Neural cell (in vitro differentiated cells): ENCODE results near the gene RTF1. TPM values are rescaled to one million over a fixed set of nuclear protein-coding genes. Genes with fewer than 3 reads are reported as not detected.
A peak's percentile ranks its signal among the peaks of the same experiment; 100 is the strongest.

Experiments
- H2AFZ ChIP-seq: fragments of 200-600, 300-800 bp; sonication (generic), shearing (Covaris generic); 2 replicates; pipeline ENCODE4 v1.6.0; 2014; ENCODE audit warnings: low read depth, mild to moderate bottlenecking, antibody characterized with exemption, low read length, moderate library complexity
- H3F3A ChIP-seq: fragments of 200-600 bp; shearing (Covaris generic); 2 replicates; pipeline ENCODE4 v1.6.1; 2016; ENCODE audit warnings: mild to moderate bottlenecking, moderate library complexity, mixed read lengths, antibody characterized with exemption, low read length; ENCODE audit not compliant: insufficient read depth, poor library complexity, severe bottlenecking
- H3K27ac ChIP-seq: fragments of 200-600, 300-800 bp; sonication (generic), shearing (Covaris generic); 2 replicates; pipeline ENCODE4 v1.5.1; 2014; ENCODE audit warnings: mild to moderate bottlenecking, low read length, moderate library complexity
- H3K27me3 ChIP-seq: fragments of 300-800, 200-600 bp; sonication (generic), shearing (Covaris generic); 2 replicates; pipeline ENCODE4 v1.6.0; 2014; ENCODE audit warnings: mild to moderate bottlenecking, low read depth, low read length, moderate library complexity; ENCODE audit not compliant: insufficient read depth
- H3K36me3 ChIP-seq: fragments of 300-800, 200-600 bp; sonication (generic), shearing (Covaris generic); 2 replicates; pipeline ENCODE4 v1.5.1; 2014; ENCODE audit warnings: mild to moderate bottlenecking, antibody characterized with exemption, low read length, moderate library complexity; ENCODE audit not compliant: insufficient read depth
- H3K4me2 ChIP-seq: fragments of 300-800, 200-600 bp; sonication (generic), shearing (Covaris generic); 2 replicates; pipeline ENCODE4 v1.6.0; 2014; ENCODE audit warnings: mild to moderate bottlenecking, low read length
- H3K4me3 ChIP-seq: fragments of 300-800, 200-600 bp; sonication (generic), shearing (Covaris generic); 2 replicates; pipeline ENCODE4 v1.5.1; 2014; ENCODE audit warnings: mild to moderate bottlenecking, low read length, moderate library complexity
- H3K79me2 ChIP-seq: fragments of 200-600 bp; shearing (Covaris generic); replicated peaks from 2 replicates; pipeline ENCODE4 v1.6.0; 2014; ENCODE audit warnings: mild to moderate bottlenecking, low read length, moderate library complexity; ENCODE audit not compliant: insufficient read depth
- H3K9ac ChIP-seq: fragments of 300-800, 200-600 bp; sonication (generic), shearing (Covaris generic); 2 replicates; pipeline ENCODE4 v1.6.1; 2016; ENCODE audit warnings: mild to moderate bottlenecking, low read length, mixed read lengths
- H3K9me2 ChIP-seq: fragments of 200-600 bp; shearing (Covaris generic); 2 replicates; pipeline ENCODE4 v1.6.1; 2016; ENCODE audit warnings: mild to moderate bottlenecking, low read length, mixed read lengths; ENCODE audit not compliant: insufficient read depth
- H3K9me3 ChIP-seq: fragments of 200-600, 300-800 bp; sonication (generic), shearing (Covaris generic); 2 replicates; pipeline ENCODE4 v1.6.1; 2016; ENCODE audit warnings: mild to moderate bottlenecking, mixed run types, low read length, moderate library complexity, mixed read lengths
- H4K20me1 ChIP-seq: fragments of 200-600 bp; shearing (Covaris generic); 2 replicates; pipeline ENCODE4 v1.6.1; 2016; ENCODE audit warnings: mild to moderate bottlenecking, mixed run types; ENCODE audit not compliant: insufficient read depth
- CTCF ChIP-seq: fragments of 450-650 bp; IDR thresholded peaks from 2 replicates; pipeline ENCODE4 v1.5.1; 2014; ENCODE audit warnings: antibody characterized with exemption, mild to moderate bottlenecking, moderate library complexity; ENCODE audit not compliant: poor library complexity, severe bottlenecking
- EP300 ChIP-seq: fragments of 450-650 bp; conservative IDR thresholded peaks from 2 replicates; pipeline ENCODE4 v1.6.1; 2014; ENCODE audit warnings: antibody characterized with exemption, mild to moderate bottlenecking, moderate library complexity; ENCODE audit not compliant: poor library complexity, severe bottlenecking
- EZH2 ChIP-seq: fragments of 200-600, 300-800 bp; shearing (Covaris generic), sonication (generic); IDR thresholded peaks from 2 replicates; pipeline ENCODE4 v1.6.1; 2014; ENCODE audit warnings: antibody characterized with exemption, low read length, borderline replicate concordance, mild to moderate bottlenecking; ENCODE audit not compliant: insufficient read depth, poor library complexity, severe bottlenecking
- MXI1 ChIP-seq: fragments of 450-650 bp; conservative IDR thresholded peaks from 2 replicates; pipeline ENCODE4 v1.6.1; 2014; ENCODE audit warnings: antibody characterized with exemption, mild to moderate bottlenecking; ENCODE audit not compliant: poor library complexity, severe bottlenecking
- POLR2AphosphoS5 ChIP-seq: IDR thresholded peaks from 2 replicates; pipeline ENCODE4 v1.6.1; 2012
- RAD21 ChIP-seq: fragments of 450-650 bp; conservative IDR thresholded peaks from 2 replicates; pipeline ENCODE4 v1.6.1; 2014; ENCODE audit warnings: antibody characterized with exemption, mild to moderate bottlenecking, moderate library complexity
- SMC3 ChIP-seq: fragments of 450-650 bp; conservative IDR thresholded peaks from 2 replicates; pipeline ENCODE4 v1.6.1; 2014; ENCODE audit warnings: antibody characterized with exemption, mild to moderate bottlenecking, moderate library complexity; ENCODE audit not compliant: poor library complexity
- TAF1 ChIP-seq: IDR thresholded peaks from 2 replicates; pipeline ENCODE4 v1.6.1; 2012; ENCODE audit warnings: low read depth
- polyA plus RNA-seq: library from polyadenylated mRNA; depleted of rRNA; stranded (reverse); fragments of >200 nt; gene quantifications from 2 replicates; pipeline ENCODE4 v1.2.3, GENCODE V29; 2014
- TF ChIP-seq, protein P1 (sequence below): IDR thresholded peaks from 2 replicates; pipeline ENCODE4 v1.6.1; 2012; ENCODE audit warnings: borderline replicate concordance

Gene RTF1
- polyA plus RNA-seq, 1 donor from 2014 or later, result 84.1 TPM

DNA sequence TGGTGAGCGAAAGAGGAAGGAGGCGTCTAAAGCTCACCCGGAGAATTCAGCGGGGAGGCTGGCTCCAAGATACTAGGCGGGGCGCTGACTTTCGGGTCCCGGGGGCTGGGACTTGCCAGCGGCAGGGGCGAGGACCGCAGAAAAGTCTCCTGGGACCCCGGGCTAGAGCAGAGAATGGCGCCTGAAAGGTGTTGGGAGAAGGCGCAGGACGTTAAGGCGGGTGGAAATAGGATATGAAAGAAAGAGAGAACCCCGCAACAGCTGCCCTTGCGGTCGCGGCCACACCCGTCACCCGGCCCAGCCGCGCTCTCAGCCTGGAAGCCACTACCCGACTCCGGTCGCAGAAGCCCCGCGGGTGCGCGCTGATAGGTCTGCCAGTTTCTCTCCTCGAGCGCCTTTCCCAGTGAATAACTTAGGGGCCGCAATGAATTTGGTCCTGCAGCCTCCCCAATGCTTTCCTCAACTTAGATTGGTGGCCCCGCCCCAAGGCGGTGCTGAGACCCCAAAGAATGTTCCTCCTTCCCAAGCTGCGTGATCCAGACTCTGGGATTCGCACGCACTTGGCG lies 96.1 kb downstream of the RTF1 start:
- H2AFZ ChIP-seq, result no peak overlapping the region
- no peaks in the 10 kb centered on the region for H3F3A ChIP-seq
- H3K27me3 ChIP-seq, result peaks cover 59% of the 10 kb centered on the region
- no peak overlapping the region for H3K4me2 ChIP-seq
- TF ChIP-seq, protein P1, sequence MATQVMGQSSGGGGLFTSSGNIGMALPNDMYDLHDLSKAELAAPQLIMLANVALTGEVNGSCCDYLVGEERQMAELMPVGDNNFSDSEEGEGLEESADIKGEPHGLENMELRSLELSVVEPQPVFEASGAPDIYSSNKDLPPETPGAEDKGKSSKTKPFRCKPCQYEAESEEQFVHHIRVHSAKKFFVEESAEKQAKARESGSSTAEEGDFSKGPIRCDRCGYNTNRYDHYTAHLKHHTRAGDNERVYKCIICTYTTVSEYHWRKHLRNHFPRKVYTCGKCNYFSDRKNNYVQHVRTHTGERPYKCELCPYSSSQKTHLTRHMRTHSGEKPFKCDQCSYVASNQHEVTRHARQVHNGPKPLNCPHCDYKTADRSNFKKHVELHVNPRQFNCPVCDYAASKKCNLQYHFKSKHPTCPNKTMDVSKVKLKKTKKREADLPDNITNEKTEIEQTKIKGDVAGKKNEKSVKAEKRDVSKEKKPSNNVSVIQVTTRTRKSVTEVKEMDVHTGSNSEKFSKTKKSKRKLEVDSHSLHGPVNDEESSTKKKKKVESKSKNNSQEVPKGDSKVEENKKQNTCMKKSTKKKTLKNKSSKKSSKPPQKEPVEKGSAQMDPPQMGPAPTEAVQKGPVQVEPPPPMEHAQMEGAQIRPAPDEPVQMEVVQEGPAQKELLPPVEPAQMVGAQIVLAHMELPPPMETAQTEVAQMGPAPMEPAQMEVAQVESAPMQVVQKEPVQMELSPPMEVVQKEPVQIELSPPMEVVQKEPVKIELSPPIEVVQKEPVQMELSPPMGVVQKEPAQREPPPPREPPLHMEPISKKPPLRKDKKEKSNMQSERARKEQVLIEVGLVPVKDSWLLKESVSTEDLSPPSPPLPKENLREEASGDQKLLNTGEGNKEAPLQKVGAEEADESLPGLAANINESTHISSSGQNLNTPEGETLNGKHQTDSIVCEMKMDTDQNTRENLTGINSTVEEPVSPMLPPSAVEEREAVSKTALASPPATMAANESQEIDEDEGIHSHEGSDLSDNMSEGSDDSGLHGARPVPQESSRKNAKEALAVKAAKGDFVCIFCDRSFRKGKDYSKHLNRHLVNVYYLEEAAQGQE, result no peak
- no peak for TF ChIP-seq POLR2AphosphoS5
- TF ChIP-seq RAD21, result no peak
- no peak for TF ChIP-seq CTCF
- peak; percentile 17 for TF ChIP-seq EZH2
- no peak overlapping the region for H3K27ac ChIP-seq
- peak overlapping the region; percentile 42 for H3K4me3 ChIP-seq
- H3K9me2 ChIP-seq, result no peaks in the 10 kb centered on the region
- no peaks in the 10 kb centered on the region for H3K79me2 ChIP-seq
- no peaks in the 10 kb centered on the region for H3K9me3 ChIP-seq
- H3K36me3 ChIP-seq, result no peaks in the 10 kb centered on the region
- H4K20me1 ChIP-seq, result no peaks in the 10 kb centered on the region
- H3K9ac ChIP-seq, result no peak overlapping the region

DNA sequence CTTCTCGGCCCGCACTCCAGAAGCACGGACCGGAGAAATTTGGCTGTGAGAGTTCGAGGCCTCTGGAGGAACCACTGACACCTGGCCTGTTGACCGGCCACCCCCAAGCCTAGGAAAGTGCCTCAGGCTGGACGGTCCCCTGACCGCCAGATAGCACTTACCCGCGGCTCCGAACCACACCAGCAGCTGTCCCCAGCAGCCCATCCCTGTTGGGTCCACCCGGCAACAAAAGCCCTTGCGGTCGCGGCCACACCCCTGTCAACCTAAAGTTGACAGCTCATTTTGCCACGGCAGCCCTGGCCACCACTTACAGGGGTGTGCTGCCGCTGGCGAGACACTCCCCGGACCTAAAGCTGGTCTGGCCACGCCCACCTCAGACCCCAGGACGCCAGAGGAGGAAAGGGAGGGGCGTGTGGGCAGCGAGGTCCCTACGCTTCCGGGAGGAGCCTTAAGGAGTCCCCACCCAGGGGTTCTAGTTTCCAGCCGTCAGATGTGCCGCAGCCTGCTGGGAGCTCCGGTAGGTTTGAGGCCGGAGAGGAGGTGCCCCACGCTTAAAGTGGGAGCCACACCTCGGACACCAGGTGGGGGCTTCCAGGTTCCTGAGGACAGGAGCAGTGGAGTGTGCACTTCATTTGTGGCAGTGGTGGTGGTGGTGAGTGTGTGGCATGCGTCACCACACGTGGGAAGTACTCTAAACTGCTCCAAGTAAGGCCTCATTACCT lies 96.8 kb downstream of the RTF1 start, which contains the start of gene LTK:
Gene LTK (minus strand): TSS at position 322 of the 722 bp plus-strand sequence. CDS start 118 bp downstream, at position 204.
- Histone ChIP-seq H3K36me3 (no peaks in the 10 kb centered on the region), H3F3A (no peaks in the 10 kb centered on the region), H3K9me2 (no peaks in the 10 kb centered on the region), H4K20me1 (no peaks in the 10 kb centered on the region), H3K27me3 (peaks cover 57% of the 10 kb centered on the region), H3K4me2 (no peak within 1 kb of the TSS), H3K9ac (no peak within 1 kb of the TSS), H3K79me2 (no peaks in the 10 kb centered on the region), H3K4me3 (peak within 1 kb of the TSS; percentile 42), H3K27ac (no peak within 1 kb of the TSS), H3K9me3 (no peaks in the 10 kb centered on the region), H2AFZ (no peak within 1 kb of the TSS)
- TF ChIP-seq POLR2AphosphoS5 (no peak), TAF1 (no peak), EP300 (no peak), CTCF (no peak), MXI1 (no peak), EZH2 (no peak), RAD21 (no peak), SMC3 (no peak)
- TF ChIP-seq, protein P1, result no peak
